Ovary (tissue), 9 donors: ENCODE results near the gene EPB41L1. TPM values are rescaled to one million over a fixed set of nuclear protein-coding genes. Genes with fewer than 3 reads are reported as not detected.

Source experiments
- DNase-seq, 5 donors: peaks; one replicate each; pipeline ENCODE4 v3.0.0-alpha.2; 2019 to 2020
- H3K27ac ChIP-seq, 2 donors: fragments of 200-600 bp; one replicate each; pipeline versions ENCODE4 v1.5.1 to v1.8.0; 2019 to 2022
- H3K27me3 ChIP-seq: fragments of 200-600 bp; one replicate; pipeline ENCODE4 v1.8.0; 2022
- H3K36me3 ChIP-seq: fragments of 200-600 bp; sonication (generic); one replicate; pipeline ENCODE4 v1.5.1; 2019
- H3K4me1 ChIP-seq: one replicate; pipeline ENCODE4 v1.8.1; 2013; ENCODE audit warnings: mild to moderate bottlenecking, moderate library complexity; ENCODE audit not compliant: insufficient read depth
- H3K4me3 ChIP-seq: fragments of 200-600 bp; sonication (generic); one replicate; pipeline ENCODE4 v1.5.1; 2017
- H3K9me3 ChIP-seq, 2 donors: fragments of 200-600 bp in 1 of 2; sonication (generic) in 1 of 2; one replicate each; pipeline versions ENCODE4 v1.5.1 to v1.8.1; 2013 to 2019; ENCODE audit warnings: mild to moderate bottlenecking in 1 of 2, moderate library complexity in 1 of 2
- EP300 ChIP-seq: sonication (generic); formaldehyde crosslinking; IDR thresholded peaks from one replicate; pipeline ENCODE4 v1.6.1; 2017; ENCODE audit warnings: antibody characterized with exemption
- POLR2A ChIP-seq: fragments of 450-650 bp; IDR thresholded peaks from one replicate; pipeline ENCODE4 v1.6.1; 2017; ENCODE audit warnings: antibody characterized with exemption, mild to moderate bottlenecking, moderate library complexity
- WGBS, 3 donors: extraction: QIAGEN DNeasy Blood & Tissue Kit in 1 of 3; methylation state at CpG; one replicate each; pipeline versions ENCODE4 v1.1.5 to v1.1.7; 2013 to 2017; 5-methylcytosine and 5-hydroxymethylcytosine counted together
- intact Hi-C, 4 donors: fragments of 100-400 bp; cut with DNase I; formaldehyde crosslinking; loops; one replicate each; pipeline versions ENCODE4 v1.11.0 to v1.15.1; 2022 to 2023
- polyA plus RNA-seq, 2 donors: library from polyadenylated mRNA; stranded (reverse); fragments of 200-250 nt in 1 of 2; fragments of 350-450 nt in 1 of 2; fragmentation: Illumina TruSeq in 1 of 2; extraction: RNeasy Lipid Tissue Mini Kit (QIAGEN cat#74804) in 1 of 2; gene quantifications; one replicate each; pipeline ENCODE4 v1.2.3, GENCODE V29; 2013 to 2014
- total RNA-seq, 7 donors: library from RNA; depleted of rRNA in 2 of 7; stranded (reverse); fragments of >200 nt in 2 of 7; fragmentation: NEBNext Ultra II Directional in 3 of 7; extraction: Animal tissue kit (Norgen Biotek cat#: 25700) in 3 of 7; gene quantifications; one replicate each; pipeline versions ENCODE4 v1.1.0 to v1.2.4, GENCODE V29; 2016 to 2023
- TF ChIP-seq, protein P1 (sequence below), 3 donors: fragments of 450-650 bp in 2 of 3; fragments of 200-600 bp in 1 of 3; IDR thresholded peaks; one replicate each; pipeline versions ENCODE4 v1.5.1 to v1.8.0; 2016 to 2022; ENCODE audit warnings: antibody characterized with exemption in 3 of 3, mild to moderate bottlenecking in 1 of 3
- donor health status: DM: no; HTN: no; CAD: no; lungs with moderate emphysema.
- donor health status: DM: no; HTN: no; CAD: no.
- donor health status: Bipolar disorder and iron deficiency.
- donor health status: DM: yes; HTN: yes; CAD: no.
- donor health status: DM: no; HTN: no; CAD: no.
- donor health status: DM: yes; HTN: yes; CAD: no.

Gene EPB41L1
- total and polyA plus RNA-seq, 9 donors, result 23.4 to 207 (median 63.2) TPM

DNA sequence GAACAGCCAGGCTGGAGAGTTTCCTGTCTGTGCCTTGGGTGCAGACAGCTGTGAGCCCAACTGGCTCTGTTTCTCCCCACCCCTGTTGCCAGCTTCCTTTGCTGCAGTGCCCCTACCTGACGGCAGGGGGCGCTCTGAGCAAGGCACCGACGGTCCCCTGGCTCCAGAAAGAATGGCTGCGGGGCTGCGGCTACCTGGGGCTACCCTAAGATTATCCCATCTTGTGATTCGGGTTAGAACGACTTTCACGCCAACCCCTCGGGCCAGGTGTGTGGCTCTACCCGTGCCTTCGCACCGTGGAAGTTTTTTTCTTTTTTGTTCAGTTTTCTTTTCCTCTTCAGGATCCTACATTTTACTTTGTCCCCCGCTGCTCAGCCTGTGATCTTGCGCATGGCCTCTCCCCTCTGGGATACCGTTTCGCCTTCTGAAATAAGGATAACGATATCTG, 48.4 kb downstream of the EPB41L1 start:
- DNase-seq, result peak; percentile 53 to 84 (median 75)
- Histone ChIP-seq H3K4me3 (no peak overlapping the region), H3K27me3 (no peaks in the 10 kb centered on the region), H3K9me3 (no peaks in the 10 kb centered on the region), H3K4me1 (no peaks in the 10 kb centered on the region), H3K36me3 (no peaks in the 10 kb centered on the region), H3K27ac (no peak overlapping the region)
- WGBS, 3 donors, result 42 to 46% (median 42%) methylated on average over 18 of the region's 18 CpGs
- TF ChIP-seq, protein P1, sequence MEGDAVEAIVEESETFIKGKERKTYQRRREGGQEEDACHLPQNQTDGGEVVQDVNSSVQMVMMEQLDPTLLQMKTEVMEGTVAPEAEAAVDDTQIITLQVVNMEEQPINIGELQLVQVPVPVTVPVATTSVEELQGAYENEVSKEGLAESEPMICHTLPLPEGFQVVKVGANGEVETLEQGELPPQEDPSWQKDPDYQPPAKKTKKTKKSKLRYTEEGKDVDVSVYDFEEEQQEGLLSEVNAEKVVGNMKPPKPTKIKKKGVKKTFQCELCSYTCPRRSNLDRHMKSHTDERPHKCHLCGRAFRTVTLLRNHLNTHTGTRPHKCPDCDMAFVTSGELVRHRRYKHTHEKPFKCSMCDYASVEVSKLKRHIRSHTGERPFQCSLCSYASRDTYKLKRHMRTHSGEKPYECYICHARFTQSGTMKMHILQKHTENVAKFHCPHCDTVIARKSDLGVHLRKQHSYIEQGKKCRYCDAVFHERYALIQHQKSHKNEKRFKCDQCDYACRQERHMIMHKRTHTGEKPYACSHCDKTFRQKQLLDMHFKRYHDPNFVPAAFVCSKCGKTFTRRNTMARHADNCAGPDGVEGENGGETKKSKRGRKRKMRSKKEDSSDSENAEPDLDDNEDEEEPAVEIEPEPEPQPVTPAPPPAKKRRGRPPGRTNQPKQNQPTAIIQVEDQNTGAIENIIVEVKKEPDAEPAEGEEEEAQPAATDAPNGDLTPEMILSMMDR (IDR thresholded peaks at IDR 0.05), result peak; percentile 70 to 85 (median 77)
- TF ChIP-seq POLR2A, result no peak
- intact Hi-C loops, result loop anchor here in 2 of 4 donors (5.0 to 10.0 kb wide), 5 partner anchors 232 to 662 kb away; partner anchors contain the start of gene RAB5IF (in 1 of the 2)

DNA sequence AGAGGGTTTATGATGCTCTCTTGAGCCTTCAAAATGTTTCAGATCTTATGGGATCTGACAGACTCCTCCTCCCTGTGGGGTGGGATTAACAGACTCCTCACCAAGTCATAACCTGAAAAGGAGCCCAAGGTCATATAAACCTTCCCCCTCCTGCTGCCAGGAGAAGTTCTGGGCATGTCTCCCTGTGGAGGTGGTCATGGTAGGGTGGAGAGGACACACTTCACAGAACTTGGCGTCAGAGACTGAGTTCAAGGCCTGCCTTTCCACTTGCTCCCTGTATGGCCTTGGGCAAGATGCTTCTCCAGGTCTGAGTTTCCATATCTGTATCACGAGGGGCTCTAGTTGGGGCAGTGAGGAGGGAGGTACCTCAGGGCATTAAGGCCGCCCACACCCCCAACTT, 49.3 kb downstream of the EPB41L1 start:
- no peak overlapping the region for H3K4me3 ChIP-seq
- intact Hi-C loops, result loop anchor here in 2 of 4 donors (5.0 to 10.0 kb wide), 5 partner anchors 231 to 661 kb away; partner anchors contain the start of gene RAB5IF (in 1 of the 2)
- H3K4me1 ChIP-seq, result no peaks in the 10 kb centered on the region
- no peaks in the 10 kb centered on the region for H3K9me3 ChIP-seq
- WGBS, 3 donors, result 55 to 61% (median 60%) methylated on average over 3 of the region's 3 CpGs
- H3K36me3 ChIP-seq, result no peaks in the 10 kb centered on the region
- no peaks in the 10 kb centered on the region for H3K27me3 ChIP-seq
- DNase-seq, result no peak
- TF ChIP-seq, protein P1 (IDR thresholded peaks at IDR 0.05), result no peak
- TF ChIP-seq EP300 (no peak), POLR2A (no peak)
- H3K27ac ChIP-seq, result no peak overlapping the region

GRCh38 chr20:36205026-36205425, 50.5 kb downstream of the EPB41L1 start:
- Histone ChIP-seq H3K4me1 (no peaks in the 10 kb centered on the region), H3K27me3 (no peaks in the 10 kb centered on the region), H3K4me3 (no peak overlapping the region), H3K36me3 (no peaks in the 10 kb centered on the region), H3K27ac (no peak overlapping the region), H3K9me3 (no peaks in the 10 kb centered on the region)
- 88 to 96% (median 89%) methylated on average over 3 of the region's 3 CpGs for WGBS, 3 donors
- intact Hi-C loops, result loop anchor here in 3 of 4 donors (5.0 to 10.0 kb wide), 5 partner anchors 230 to 660 kb away; partner anchors contain the start of gene RAB5IF (in 1 of the 3)
- DNase-seq, result no peak
- TF ChIP-seq EP300, result no peak
- no peak for TF ChIP-seq POLR2A
- TF ChIP-seq, protein P1 (IDR thresholded peaks at IDR 0.05), result no peak

- 86 to 90% (median 87%) methylated on average over 9 of the region's 9 CpGs for WGBS, 3 donors
- TF ChIP-seq EP300 (no peak), POLR2A (no peak)
- TF ChIP-seq, protein P1 (IDR thresholded peaks at IDR 0.05), result no peak
- H3K9me3 ChIP-seq, result no peaks in the 10 kb centered on the region
- H3K4me1 ChIP-seq, result no peaks in the 10 kb centered on the region
- DNase-seq, result no peak
- no peaks in the 10 kb centered on the region for H3K27me3 ChIP-seq
- intact Hi-C loops, result loop anchor here in 3 of 4 donors (5.0 to 10.0 kb wide), 5 partner anchors 229 to 659 kb away; partner anchors contain the start of gene RAB5IF (in 1 of the 3)
- H3K4me3 ChIP-seq, result no peak overlapping the region
- no peak overlapping the region for H3K27ac ChIP-seq
- H3K36me3 ChIP-seq, result no peaks in the 10 kb centered on the region
Observed at GRCh38 chr20:36206068-36206467, 51.5 kb downstream of the EPB41L1 start.
